Right ventricle myocardium inferior (tissue), 1 donor: Measurements from ENCODE around the gene UBXN2A. TPM values are rescaled to one million over a fixed set of nuclear protein-coding genes. Genes with fewer than 3 reads are reported as not detected.
A peak's percentile ranks its signal among the peaks of the same experiment; 100 is the strongest.
"Not testable (repeated sequence)": the region's sequence is repeated elsewhere in the genome, so short reads cannot be mapped to it uniquely, and the experiment has no call there.

Source experiments
- ATAC-seq: fragments of 200-7000 bp; cut with Tn5 transposase; one replicate; pipeline ENCODE4 v1.9.1; 2020; ENCODE audit warnings: mild to moderate bottlenecking, moderate library complexity
- DNase-seq: peaks from one replicate; pipeline ENCODE4 v3.0.0; 2021; ENCODE audit errors: missing footprints
- intact Hi-C: fragments of 100-400 bp; cut with DNase I; formaldehyde crosslinking; loops from one replicate; pipeline ENCODE4 v1.11.0; 2022
- total RNA-seq: library from RNA; stranded (reverse); fragmentation: NEBNext Ultra II Directional; extraction: Animal tissue kit (Norgen Biotek cat#: 25700); gene quantifications from one replicate; pipeline ENCODE4 v1.2.1, GENCODE V29; 2021
- donor health status: DM: no; HTN: yes; CAD: no; lungs with severe emphysema.

UBXN2A gene
- total RNA-seq, 1 donor from 2014 or later, result 21.2 TPM

DNA sequence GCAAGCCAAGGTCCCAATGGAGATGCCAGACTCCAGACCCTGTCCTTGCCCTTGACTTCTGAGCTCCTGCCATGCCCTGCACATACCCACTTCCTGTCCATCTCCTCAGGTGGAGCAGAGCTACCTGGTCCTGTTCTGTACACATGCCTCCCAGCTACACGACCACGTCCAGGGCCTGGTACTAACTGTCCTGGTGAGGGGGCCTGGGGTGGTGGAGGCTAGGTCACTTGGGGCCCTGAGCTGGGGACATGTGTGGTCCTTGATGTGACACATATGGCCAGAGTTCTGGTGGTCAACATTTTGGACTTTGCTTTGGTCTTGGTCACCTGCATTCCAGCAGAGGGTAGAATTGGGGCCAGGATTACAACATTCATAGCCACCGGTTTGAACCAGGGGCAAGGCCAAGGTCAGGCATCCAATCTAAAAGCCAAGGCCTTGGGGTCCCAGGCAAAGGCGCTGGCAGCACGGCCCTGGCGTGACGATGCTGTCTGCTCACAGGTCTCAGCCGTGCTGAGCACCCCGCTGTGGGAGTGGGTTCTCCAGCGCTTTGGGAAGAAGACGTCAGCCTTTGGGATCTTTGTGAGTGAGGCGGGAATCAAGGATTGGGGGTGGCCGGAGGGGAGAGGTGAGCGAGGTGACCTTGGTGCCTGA is 82.2 kb downstream of the UBXN2A start:
- ATAC-seq (no peak), DNase-seq (no peak)
- intact Hi-C loops, result no loop called here

DNA sequence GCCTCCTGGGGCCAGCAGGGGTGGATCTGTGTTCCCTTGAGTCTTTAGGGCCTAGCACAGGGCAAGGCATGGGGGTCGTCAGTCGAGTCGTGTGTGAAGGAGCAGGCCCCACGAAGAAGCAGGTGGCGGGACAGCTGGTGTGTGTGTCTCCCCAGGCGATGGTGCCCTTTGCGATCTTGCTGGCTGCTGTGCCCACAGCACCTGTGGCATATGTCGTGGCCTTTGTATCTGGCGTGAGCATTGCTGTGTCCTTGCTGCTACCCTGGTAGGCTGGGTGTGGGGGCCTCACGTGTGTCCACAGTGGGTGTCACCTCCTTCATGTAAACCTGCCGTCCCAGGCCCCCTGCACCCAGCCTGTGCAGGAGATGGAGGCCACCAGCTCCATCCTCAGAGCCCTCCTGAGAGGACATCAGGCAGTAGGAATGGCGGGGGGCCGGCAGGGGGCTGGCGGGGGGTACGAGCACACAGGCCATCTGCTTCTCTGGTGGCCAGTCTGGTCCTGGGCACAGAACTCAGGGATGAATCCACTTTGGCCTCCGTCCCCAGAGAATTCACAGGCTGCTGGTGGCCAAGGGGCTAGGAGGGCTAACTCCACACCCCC is 82.8 kb downstream of the UBXN2A start:
- intact Hi-C loops, result no loop called here
- ATAC-seq (no peak), DNase-seq (no peak)

DNA sequence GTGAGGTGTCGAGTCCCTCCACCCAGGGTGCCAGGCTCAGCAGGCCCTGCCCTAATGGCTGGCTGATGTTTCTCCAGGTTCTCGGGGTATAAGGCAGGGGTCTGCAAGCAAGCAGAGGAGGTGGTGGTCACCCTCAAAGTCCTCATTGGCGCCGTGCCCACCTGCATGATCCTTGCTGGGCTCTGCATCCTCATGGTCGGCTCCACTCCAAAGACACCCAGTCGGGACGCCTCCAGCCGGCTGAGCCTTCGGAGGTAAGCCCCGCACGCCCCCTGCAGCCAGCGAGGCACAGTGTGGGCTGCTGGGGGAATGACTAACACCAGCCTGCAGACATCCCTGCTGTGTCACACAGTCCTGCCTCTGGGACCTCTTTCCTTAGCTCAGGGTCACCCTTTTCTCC is 83.8 kb downstream of the UBXN2A start:
- no peak for DNase-seq
- intact Hi-C loops, result no loop called here
- ATAC-seq, result no peak

DNA sequence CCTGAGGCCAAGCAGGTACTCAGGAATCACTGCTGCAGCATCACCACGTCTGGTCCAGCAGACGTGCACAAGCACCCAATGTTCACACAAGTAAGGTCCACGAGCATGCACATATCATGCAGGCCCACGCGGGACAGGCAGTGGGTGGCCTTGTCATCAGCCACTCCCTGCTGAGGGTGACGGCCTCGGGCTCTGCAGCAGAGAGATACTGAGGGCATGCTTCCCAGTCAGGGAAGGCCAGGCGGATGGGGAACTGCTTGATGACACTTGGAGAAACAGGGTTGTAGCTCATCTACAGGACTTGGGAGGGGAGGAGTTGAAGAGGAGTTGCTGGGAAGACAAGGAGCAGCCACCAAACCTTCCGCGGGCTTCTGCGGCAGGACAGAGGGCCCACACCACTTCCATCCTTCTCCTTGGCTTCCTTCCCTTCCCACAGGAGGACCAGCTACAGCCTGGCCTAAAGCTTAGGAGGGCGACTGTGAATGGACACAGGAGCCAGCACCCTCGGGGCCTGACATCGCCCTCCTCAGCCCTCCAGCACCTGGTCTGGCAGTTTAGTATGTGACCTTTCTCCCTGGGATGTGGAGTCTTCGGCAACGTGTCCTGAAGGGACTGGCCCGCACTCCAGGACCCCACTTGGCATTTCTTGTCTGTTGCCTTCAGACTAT is 84.9 kb downstream of the UBXN2A start:
- DNase-seq (no peak), ATAC-seq (no peak)
- intact Hi-C loops, result no loop called here

DNA sequence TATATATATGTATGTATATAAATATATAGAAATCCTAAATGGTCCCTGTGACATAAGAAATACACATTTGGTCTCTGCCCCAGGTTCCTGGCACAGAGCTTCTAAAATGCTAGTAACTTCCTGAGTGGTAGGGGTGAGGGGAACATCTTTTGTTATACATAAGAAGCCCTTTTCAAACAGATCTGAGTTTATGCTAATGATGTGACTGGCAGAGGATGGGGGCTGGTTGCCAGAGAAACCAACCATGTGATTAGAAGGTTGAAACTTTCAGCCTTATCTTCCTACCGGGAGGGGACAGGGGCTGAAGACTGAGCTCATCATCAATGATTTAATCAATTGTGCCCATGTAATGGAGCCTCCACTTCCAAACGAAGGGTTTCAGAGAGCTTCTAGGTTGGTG is 86.0 kb downstream of the UBXN2A start:
- no peak for DNase-seq
- intact Hi-C loops, result no loop called here
- ATAC-seq, result no peak

DNA sequence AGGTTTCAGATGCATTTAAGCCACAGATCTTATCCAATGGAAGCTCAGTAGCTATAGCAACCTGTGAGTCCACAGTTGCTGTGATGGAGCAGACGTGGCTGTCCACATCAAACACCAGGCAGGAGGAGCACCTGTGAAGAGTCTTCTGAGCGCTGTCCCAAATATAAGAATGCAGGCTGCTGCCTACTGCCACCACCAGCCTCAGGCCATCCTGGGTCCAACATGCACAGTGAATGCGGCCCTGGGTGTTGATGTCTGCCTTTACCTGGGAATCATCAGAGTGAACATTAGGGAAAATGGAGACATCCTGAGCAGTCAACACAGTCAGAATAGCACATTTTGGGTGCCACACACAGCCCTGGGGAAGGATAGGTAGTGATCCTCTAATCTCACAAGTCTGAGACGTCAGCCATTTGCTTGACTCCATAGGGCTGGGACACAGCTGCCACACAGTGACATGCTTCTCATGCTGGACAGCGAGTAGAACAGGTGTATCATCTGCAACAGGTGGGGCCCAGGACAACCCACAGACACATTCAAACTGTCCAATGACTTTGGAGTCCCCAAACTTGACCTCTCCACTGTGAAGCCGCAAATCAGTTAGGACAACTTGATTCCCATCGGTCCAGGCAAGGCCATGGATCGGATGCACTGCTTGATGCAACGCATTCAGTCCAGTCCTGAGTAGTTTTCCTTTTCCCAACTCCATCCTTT is 98.7 kb downstream of the UBXN2A start:
- ATAC-seq, result no peak
- intact Hi-C loops, result no loop called here
- DNase-seq, result no peak

DNA sequence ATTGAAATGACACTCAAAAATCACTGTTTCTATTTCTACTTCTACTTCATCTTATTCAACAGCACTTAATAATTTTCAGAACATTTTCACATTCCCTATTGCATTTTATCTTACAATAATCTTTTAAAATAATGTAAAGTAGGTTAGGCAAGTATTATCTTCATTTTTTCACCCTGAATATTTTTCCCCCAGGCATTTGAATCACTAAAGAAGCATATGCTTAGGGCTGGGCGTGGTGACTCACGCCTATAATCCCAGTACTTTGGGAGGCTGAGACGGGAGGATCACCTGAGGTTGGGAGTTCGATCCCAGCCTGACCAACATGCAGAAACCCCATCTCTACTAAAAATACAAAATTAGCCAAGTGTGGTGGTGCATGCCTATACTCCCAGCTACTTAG is 100.2 kb downstream of the UBXN2A start:
- ATAC-seq (no peak), DNase-seq (no peak)
- intact Hi-C loops, result no loop called here

DNA sequence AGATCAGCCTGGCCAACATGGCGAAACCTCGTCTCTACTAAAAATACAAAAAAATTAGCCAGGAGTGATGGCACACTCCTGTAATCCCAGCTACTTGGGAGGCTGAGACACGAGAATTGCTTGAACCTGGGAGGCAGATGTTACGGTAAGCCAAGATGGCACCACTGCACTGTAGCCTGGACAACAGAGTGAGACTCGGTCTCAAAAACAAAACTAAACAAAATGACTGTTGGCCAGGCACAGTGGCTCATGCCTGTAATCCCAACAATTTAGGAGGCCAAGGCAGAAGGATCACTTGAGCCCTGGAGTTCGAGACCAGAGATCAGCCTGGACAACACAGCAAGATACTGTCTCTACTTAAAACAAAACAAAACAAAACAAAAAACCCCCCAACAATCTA is 102.9 kb downstream of the UBXN2A start:
- DNase-seq, intact Hi-C loops, ATAC-seq: not testable (repeated sequence)

DNA sequence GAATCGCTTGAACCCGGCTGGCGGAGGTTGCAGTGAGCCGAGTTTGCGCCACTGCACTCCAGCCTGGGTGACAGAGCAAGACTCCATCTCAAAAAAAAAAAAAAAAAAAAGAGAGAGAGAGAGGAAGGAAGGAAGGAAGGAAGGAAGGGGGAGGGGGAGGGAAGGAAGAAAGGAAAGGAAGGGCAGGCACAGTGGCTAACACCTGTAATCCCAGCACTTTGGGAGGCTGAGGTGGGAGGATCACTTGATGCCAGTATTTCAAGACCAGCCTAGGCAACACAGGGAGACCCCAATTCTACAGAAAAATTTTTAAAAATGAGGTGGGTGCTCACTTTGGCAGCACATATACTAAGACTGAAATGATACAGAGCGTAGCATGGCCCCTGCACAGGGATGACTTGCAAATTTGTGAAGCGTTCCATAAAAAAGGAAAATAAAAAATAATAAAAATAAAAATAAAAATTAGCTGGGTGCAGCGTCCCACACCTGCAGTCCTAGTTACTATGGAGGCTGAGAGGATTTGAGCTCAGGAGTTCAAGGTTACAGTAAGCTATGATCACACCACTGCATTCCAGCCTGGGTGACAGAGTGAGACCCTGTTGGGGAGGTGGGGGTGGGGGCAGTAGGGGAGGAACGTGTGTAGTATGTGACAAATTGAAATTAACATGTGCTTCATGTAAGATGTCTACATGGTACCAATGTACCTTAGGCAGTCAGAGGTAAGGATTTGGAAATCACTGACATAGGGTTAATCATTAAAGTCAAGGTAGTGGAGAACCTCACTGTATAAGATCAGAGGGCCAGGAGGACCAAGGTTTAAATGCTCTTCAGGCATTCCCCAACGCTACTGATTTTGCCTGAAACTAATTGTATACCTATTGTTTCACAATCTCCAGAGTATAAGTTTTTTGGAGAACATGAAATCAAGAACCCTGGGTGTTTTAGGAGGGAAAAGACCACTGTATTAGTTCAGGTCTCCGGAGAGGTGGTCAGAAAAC is 105.5 kb downstream of the UBXN2A start:
- intact Hi-C loops, result loop anchor here (2.0 kb wide), 1 partner anchor 105 kb away; the partner anchor contains the start of gene UBXN2A
- no peak for ATAC-seq
- no peak for DNase-seq

DNA sequence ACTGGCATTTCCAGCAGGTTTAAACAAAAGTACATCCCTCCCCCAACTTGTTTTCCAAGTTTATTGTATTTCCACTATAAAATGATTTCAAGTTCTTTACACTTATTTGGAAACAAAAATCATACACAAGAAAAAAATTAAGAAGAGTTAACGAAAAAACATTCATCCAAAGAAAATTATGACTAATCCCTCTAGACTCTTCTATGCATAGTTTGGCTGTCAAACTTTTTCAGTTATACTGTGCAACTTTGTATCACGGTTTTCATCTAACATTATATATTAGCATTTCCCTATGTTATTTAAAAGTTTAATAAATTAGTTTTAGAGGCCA is 106.3 kb downstream of the UBXN2A start:
- intact Hi-C loops, result loop anchor here (2.0 kb wide), 1 partner anchor 106 kb away; the partner anchor contains the start of gene UBXN2A
- ATAC-seq (no peak), DNase-seq (no peak)

DNA sequence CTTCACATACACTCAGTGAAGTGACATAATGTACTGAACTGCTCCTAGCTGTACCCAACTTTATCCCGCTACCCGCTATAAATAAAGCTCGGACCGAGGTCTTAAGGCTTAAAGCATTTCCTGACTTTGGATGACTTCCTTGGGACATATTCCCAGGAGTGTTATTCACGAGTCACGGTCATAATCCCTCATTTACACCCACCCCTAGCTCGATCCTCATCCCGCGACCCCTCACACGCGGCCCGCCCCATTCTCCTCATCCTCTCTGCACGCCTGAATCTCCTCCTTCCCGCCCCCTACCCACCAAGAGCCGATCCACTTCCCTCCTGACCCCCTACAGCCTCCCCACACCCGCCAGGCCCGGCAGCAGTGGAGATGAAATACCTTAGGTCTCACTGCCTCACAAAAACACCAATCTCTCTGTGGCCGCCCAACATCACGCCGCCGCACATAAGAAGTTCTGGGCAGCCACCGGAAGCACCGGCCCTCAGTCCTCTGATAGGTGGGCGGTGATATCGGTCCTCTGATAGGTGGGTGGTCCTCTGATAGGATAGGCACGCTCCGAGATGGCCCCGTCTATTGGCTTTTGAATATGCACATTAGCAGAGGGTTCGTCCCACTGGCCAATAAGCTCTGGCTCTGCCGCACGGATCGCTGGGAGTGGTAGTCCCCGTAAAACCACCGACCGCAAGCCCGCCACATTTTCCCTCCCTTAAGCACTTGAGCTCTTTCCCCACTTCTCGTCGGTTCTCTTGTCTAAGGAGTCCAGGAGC is 106.9 kb downstream of the UBXN2A start, which contains the start of gene WDCP:
WDCP (minus strand) TSS at position 462 of the 773 bp plus-strand sequence. CDS start 7,897 bp downstream, outside the sequence.
- ATAC-seq (peak; percentile 99), DNase-seq (peak; percentile 96)
- intact Hi-C loops, result loop anchor here (1.0 to 2.0 kb wide), 2 partner anchors 29 to 106 kb away; partner anchors contain the start of genes SF3B6 and UBXN2A

DNA sequence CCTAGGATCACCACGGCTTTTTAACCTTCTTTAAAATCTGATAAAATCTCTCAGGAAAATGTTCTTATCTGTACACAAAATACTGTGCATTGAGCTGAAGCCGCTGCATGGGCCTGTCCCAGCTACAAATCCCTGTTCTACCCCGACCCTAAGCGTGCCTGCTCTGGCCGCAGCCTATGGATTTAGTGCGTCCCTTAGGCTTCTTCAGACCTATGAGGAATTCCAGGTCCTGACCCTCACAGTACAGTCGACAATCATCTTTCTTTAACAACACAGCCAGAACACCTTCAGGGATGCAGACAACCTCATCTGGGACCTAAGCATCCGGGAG is 107.4 kb downstream of the UBXN2A start:
- intact Hi-C loops, result loop anchor here (1.0 to 2.0 kb wide), 2 partner anchors 29 to 107 kb away; partner anchors contain the start of genes SF3B6 and UBXN2A
- no peak for DNase-seq
- no peak for ATAC-seq

DNA sequence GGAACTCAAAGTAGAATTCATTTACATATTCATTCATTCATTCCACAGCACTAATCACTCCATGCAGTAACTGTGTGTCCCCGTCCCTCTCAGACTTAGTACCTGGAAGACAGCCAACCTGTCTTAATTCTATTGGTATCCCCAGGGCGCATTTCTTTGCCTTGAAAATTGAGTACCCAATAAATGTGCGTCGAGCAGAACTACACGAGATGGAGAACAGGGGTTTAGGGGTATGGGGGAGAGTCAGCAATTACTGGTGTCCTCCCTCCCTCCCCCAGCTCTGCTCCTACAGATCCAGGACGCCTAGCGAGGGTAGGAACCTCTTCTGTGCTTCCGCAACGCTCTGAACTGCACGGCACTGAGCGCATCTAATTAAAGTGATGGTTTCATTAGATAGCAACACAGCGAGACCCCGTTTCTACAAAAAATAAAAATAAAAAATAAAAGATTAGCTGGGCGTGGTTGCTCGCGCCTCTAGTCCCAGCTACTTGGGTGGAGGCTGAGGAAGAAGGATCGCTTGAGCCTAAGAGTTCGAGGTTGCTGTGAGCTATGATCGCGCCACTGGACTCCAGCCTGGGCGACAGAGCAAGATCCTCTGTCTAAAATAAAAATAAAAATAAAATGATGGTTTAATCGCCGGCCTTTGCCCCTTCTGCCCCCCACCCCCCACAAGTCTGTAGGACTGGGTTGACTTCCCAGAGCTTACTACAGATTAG is 108.7 kb downstream of the UBXN2A start:
- ATAC-seq, result no peak
- DNase-seq, result no peak
- intact Hi-C loops, result no loop called here

DNA sequence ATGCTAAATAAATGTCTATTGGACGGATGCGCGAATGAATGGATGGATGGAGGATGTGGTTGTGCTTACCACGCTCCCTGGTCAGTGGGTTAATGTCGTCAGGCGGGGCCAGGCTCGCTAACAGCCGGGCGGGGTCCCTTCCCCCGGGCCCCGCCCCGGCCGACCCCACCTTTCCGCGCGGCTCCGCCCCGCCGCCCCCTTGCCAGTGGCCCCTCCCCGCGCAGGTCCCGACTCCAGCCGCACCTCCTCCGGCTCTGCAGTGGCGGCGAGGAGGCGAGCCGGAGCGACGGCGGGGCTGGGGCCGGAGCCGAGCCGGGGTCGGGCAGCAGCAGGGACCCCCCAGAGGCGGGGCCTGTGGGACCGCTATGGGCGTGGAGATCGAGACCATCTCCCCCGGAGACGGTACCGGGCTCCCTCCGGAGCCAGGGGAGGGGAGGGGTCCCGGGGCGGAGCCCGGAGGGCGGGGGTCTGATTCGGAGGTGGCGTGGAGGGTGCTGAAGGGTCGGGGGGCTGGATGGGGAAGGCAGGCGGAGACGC is 109.3 kb downstream of the UBXN2A start, which contains the start of gene FKBP1B:
FKBP1B (plus strand) TSS at position 257 of the 537 bp plus-strand sequence; CDS start at position 366, 109 bp downstream.
- intact Hi-C loops, result no loop called here
- DNase-seq (peak; percentile 73), ATAC-seq (peak; percentile 36)

DNA sequence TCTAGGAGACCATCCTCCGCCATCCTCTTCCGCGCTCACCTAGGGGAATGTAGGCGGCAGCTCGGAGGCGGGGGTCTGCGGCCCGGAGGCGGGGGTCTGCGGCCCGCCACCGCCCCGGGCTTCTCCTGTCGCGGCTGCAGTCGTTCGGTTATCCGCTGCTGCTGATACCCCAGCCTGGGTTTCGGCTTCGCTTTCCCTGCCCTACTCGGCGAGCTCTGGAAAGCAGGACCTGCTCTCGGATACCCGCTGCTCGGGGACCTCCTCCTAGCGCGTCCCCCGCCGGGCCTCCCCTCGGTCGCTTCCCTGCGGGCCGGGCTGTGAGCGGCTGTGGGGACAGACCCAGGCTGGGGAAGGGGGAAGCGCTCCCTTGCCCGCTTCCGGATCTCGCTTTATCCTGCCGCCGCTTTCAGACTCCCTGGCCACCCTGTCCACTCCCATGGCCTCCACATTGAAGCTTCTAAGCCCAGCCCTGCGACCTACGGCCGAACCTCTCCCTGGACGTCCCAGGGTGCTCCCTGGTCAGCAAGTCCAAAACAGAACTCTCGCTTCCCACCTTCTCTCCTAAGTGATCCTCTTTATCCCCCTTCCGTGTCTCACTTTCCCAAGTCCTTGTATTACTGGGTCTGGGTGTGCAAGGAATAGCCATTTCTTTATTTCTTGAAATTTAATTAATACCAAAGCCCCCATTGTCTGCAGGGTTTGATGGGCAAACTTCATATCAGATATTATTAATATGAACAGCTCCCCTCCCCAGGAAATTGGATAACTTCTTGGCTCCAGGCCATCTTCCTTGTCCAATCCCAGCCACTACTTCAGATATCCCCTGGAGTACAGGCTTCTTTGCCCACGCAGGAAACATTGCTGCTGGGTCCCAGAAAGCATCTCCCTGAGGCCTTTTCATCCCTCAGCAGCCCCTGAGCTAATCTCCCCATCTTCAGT is 110.0 kb downstream of the UBXN2A start:
- ATAC-seq (no peak), DNase-seq (no peak)
- intact Hi-C loops, result no loop called here

DNA sequence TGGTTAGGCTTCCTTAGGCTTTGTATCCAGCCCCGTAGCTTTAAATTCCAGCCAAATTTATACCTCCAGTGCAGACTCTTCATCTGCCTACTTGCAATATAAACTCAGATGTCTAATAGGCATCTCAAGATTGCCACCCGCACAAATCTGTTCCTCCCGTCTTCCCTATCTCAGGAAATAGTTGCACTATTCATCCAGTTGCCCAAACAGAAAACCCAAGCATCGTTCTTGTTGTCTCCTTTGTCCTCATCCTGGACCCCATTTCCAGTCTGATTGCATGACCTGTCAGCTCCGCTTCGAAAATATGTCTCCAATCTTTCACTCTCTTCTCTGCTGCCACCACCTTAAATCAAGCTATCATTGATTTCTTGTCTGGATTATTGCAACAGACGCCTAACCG is 111.6 kb downstream of the UBXN2A start:
- DNase-seq (no peak), ATAC-seq (no peak)
- intact Hi-C loops, result no loop called here
